Fibroblast of lung (primary cell): ENCODE data around the gene WWC1.

Experiments used
- CTCF ChIP-seq, 2 donors: IDR thresholded peaks in 1 of 2; conservative IDR thresholded peaks in 1 of 2; 1 replicate in 1 of 2; 2 replicates in 1 of 2; pipeline ENCODE4 v1.5.1; 2011 to 2012; ENCODE audit warnings: low read length in 2 of 2, control low read depth in 1 of 2, inconsistent platforms in 1 of 2, low read depth in 1 of 2, mild to moderate bottlenecking in 1 of 2
- EZH2 ChIP-seq: IDR thresholded peaks from 2 replicates; pipeline ENCODE4 v1.5.1; 2012; ENCODE audit warnings: low read length, control low read depth, mild to moderate bottlenecking; ENCODE audit errors: missing control alignments

GRCh38 chr5:168339109-168339771 is 47.8 kb downstream of the WWC1 start:
- no peak for TF ChIP-seq CTCF (conservative IDR thresholded peaks at IDR 0.05 in 1 of 2, IDR thresholded peaks at IDR 0.05 in 1 of 2; ENCODE audit: low read depth in 1 of 2, low read length in 2 of 2)
- TF ChIP-seq EZH2: no peak
